ENCODE results near the gene WBP4.
A peak's percentile ranks its signal among the peaks of the same experiment; 100 is the strongest.
"Not testable (repeated sequence)": the region's sequence is repeated elsewhere in the genome, so short reads cannot be mapped to it uniquely, and the experiment has no call there.

The WBP4 gene

GRCh38 chr13:41034881-41035280, 26.4 kb upstream of the WBP4 start:
- peaks cover 4% of the 10 kb centered on the region; the same call in 1 of the 2 replicates for H4K20me1 ChIP-seq (ENCODE audit: insufficient read depth, low read length)
- no peaks in the 10 kb centered on the region for H3K9me3 ChIP-seq (ENCODE audit: insufficient read depth, low read length, severe bottlenecking)
- no peak overlapping the region for H2AFZ ChIP-seq (ENCODE audit: low read depth, low read length)
- H3K4me3 ChIP-seq (ENCODE audit: low read depth in 1 of 2, low read length in 2 of 2): no peak overlapping the region
- H3K27ac ChIP-seq (ENCODE audit: low read length): no peak overlapping the region
- H3K79me2 ChIP-seq (ENCODE audit: insufficient read depth, low read length): peaks cover 94% of the 10 kb centered on the region
- H3K4me2 ChIP-seq (ENCODE audit: insufficient read depth, low read length): no peak overlapping the region
- no peaks in the 10 kb centered on the region for H3K27me3 ChIP-seq (ENCODE audit: insufficient read depth, low read length, poor library complexity)
- DNase-seq (no peak), ATAC-seq (ENCODE audit: insufficient read depth, low read depth) (no peak)
- H3K36me3 ChIP-seq (ENCODE audit: insufficient read depth, low read length): no peaks in the 10 kb centered on the region
- TF ChIP-seq, protein P1, sequence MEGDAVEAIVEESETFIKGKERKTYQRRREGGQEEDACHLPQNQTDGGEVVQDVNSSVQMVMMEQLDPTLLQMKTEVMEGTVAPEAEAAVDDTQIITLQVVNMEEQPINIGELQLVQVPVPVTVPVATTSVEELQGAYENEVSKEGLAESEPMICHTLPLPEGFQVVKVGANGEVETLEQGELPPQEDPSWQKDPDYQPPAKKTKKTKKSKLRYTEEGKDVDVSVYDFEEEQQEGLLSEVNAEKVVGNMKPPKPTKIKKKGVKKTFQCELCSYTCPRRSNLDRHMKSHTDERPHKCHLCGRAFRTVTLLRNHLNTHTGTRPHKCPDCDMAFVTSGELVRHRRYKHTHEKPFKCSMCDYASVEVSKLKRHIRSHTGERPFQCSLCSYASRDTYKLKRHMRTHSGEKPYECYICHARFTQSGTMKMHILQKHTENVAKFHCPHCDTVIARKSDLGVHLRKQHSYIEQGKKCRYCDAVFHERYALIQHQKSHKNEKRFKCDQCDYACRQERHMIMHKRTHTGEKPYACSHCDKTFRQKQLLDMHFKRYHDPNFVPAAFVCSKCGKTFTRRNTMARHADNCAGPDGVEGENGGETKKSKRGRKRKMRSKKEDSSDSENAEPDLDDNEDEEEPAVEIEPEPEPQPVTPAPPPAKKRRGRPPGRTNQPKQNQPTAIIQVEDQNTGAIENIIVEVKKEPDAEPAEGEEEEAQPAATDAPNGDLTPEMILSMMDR (IDR thresholded peaks at IDR 0.05; ENCODE audit: borderline replicate concordance, extremely low read depth, low read length, poor library complexity, severe bottlenecking): no peak
- TF ChIP-seq EZH2 (IDR thresholded peaks at IDR 0.05; ENCODE audit: borderline replicate concordance, low read depth, low read length, severe bottlenecking): no peak
- no peak overlapping the region for H3K9ac ChIP-seq (ENCODE audit: low read depth, low read length)
- H3K4me1 ChIP-seq (ENCODE audit: insufficient read depth, low read length): 0 out of 2 replicates have a peak, but pooled peaks cover 3% of the 10 kb centered on the region

- not testable (repeated sequence) for H3K27me3 ChIP-seq (ENCODE audit: insufficient read depth, low read length, poor library complexity); H3K4me2 ChIP-seq (ENCODE audit: insufficient read depth, low read length); H3K4me3 ChIP-seq (ENCODE audit: low read depth in 1 of 2, low read length in 2 of 2); H2AFZ ChIP-seq (ENCODE audit: low read depth, low read length); H3K4me1 ChIP-seq (ENCODE audit: insufficient read depth, low read length); DNase-seq; H3K9ac ChIP-seq (ENCODE audit: low read depth, low read length); H3K27ac ChIP-seq (ENCODE audit: low read length); H3K9me3 ChIP-seq (ENCODE audit: insufficient read depth, low read length, severe bottlenecking); H4K20me1 ChIP-seq (ENCODE audit: insufficient read depth, low read length); H3K36me3 ChIP-seq (ENCODE audit: insufficient read depth, low read length); ATAC-seq (ENCODE audit: insufficient read depth, low read depth)
- H3K79me2 ChIP-seq (ENCODE audit: insufficient read depth, low read length): peaks cover 94% of the 10 kb centered on the region
Observed at GRCh38 chr13:41036557-41036956, 24.8 kb upstream of the WBP4 start.

DNA sequence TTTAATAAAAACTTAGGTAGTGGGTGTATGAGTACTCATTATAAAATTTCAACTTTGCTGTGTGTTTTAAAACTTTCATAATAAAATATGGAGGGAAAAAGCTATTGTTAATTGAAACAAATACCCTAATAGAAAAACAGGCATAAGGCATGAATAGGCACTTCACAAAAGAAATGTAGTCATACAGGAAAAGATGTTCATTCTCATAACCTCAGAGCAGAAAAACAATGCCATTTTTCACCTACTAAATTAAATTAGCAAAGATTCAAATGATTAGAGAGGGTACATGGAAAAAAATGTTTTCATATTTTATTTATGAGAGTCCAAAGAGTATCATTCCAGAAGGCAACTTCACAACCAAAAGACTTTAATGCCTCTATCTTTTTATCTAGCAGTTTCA, 21.6 kb upstream of the WBP4 start:
- no peak for ATAC-seq (ENCODE audit: insufficient read depth, low read depth)
- TF ChIP-seq EZH2 (IDR thresholded peaks at IDR 0.05; ENCODE audit: borderline replicate concordance, low read depth, low read length, severe bottlenecking): no peak
- TF ChIP-seq, protein P1 (IDR thresholded peaks at IDR 0.05; ENCODE audit: borderline replicate concordance, extremely low read depth, low read length, poor library complexity, severe bottlenecking): no peak
- DNase-seq: no peak
- H3K4me3 ChIP-seq (ENCODE audit: low read depth in 1 of 2, low read length in 2 of 2): no peak overlapping the region
- H3K9ac ChIP-seq (ENCODE audit: low read depth, low read length): no peak overlapping the region
- H3K27ac ChIP-seq (ENCODE audit: low read length): no peak overlapping the region
- peaks cover 82% of the 10 kb centered on the region for H3K79me2 ChIP-seq (ENCODE audit: insufficient read depth, low read length)
- no peaks in the 10 kb centered on the region for H3K27me3 ChIP-seq (ENCODE audit: insufficient read depth, low read length, poor library complexity)
- peaks cover 6% of the 10 kb centered on the region; the same call in 1 of the 2 replicates for H3K4me1 ChIP-seq (ENCODE audit: insufficient read depth, low read length)
- no peaks in the 10 kb centered on the region for H3K9me3 ChIP-seq (ENCODE audit: insufficient read depth, low read length, severe bottlenecking)
- no peak overlapping the region for H2AFZ ChIP-seq (ENCODE audit: low read depth, low read length)
- H3K4me2 ChIP-seq (ENCODE audit: insufficient read depth, low read length): no peak overlapping the region
- peaks cover 7% of the 10 kb centered on the region; the same call in 1 of the 2 replicates for H4K20me1 ChIP-seq (ENCODE audit: insufficient read depth, low read length)
- H3K36me3 ChIP-seq (ENCODE audit: insufficient read depth, low read length): no peaks in the 10 kb centered on the region

DNA sequence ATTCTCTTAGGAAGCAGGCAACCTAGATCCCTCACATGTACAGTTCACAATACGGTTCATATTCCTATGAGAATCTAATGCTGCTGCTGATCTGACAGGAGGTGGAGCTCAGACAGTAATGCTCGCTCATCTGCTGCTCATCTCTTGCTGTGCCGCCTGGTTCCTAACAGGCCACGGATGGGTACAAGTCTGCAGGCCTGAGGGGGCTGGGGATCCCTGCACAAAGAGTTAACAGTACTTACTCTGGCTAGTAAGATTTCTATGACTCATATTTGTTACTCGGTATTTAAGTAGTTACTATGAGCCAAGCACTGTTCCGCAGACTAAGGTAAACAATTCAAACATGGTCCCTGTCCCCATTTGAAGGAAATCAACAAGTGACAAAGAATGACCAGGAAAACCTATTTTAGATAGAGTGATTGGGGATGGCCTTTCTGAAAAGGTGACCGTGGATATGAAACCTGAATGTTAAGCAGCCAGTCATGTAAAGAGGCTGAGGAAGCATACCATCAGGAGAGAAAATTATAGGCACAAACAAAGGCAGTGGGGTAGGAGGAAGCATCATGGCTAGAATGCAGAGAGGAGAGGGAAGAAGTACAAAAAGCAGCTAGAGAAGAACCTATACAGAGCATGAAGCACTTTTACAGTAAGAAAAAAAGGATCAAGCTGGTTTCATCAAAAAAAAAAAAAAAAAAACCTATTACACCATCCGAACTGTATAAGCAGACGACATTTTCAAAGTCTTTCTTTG, 20.6 kb upstream of the WBP4 start:
- DNase-seq (no peak), ATAC-seq (ENCODE audit: insufficient read depth, low read depth) (no peak)
- Histone ChIP-seq H3K4me2 (ENCODE audit: insufficient read depth, low read length) (no peak overlapping the region), H3K9ac (ENCODE audit: low read depth, low read length) (no peak overlapping the region), H3K27me3 (ENCODE audit: insufficient read depth, low read length, poor library complexity) (no peaks in the 10 kb centered on the region), H2AFZ (ENCODE audit: low read depth, low read length) (no peak overlapping the region), H3K4me1 (ENCODE audit: insufficient read depth, low read length) (peaks cover 3% of the 10 kb centered on the region; the same call in 1 of the 2 replicates), H3K9me3 (ENCODE audit: insufficient read depth, low read length, severe bottlenecking) (no peaks in the 10 kb centered on the region), H3K27ac (ENCODE audit: low read length) (0 out of 2 replicates have a peak overlapping the region, but pooled peaks have one; percentile 11), H4K20me1 (ENCODE audit: insufficient read depth, low read length) (peaks cover 5% of the 10 kb centered on the region; the same call in 1 of the 2 replicates), H3K79me2 (ENCODE audit: insufficient read depth, low read length) (peaks cover 76% of the 10 kb centered on the region), H3K4me3 (ENCODE audit: low read depth in 1 of 2, low read length in 2 of 2) (no peak overlapping the region), H3K36me3 (ENCODE audit: insufficient read depth, low read length) (no peaks in the 10 kb centered on the region)
- no peak for TF ChIP-seq EZH2 (IDR thresholded peaks at IDR 0.05; ENCODE audit: borderline replicate concordance, low read depth, low read length, severe bottlenecking)
- TF ChIP-seq, protein P1 (IDR thresholded peaks at IDR 0.05; ENCODE audit: borderline replicate concordance, extremely low read depth, low read length, poor library complexity, severe bottlenecking): no peak

DNA sequence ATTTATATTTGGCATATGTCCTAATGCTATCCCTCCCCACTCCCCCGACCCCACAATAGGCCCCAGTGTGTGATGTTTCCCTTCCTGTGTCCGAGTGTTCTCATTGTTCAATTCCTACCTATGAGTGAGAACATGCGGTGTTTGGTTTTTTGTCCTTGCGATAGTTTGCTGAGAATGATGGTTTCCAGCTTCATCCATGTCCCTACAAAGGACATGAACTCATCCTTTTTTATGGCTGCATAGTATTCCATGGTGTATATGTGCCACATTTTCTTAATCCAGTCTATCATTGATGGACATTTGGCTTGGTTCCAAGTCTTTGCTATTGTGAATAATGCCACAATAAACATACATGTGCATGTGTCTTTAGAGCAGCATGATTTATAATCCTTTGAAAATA, 18.9 kb upstream of the WBP4 start:
- H3K4me2 ChIP-seq (ENCODE audit: insufficient read depth, low read length); DNase-seq; H3K27ac ChIP-seq (ENCODE audit: low read length); H3K4me1 ChIP-seq (ENCODE audit: insufficient read depth, low read length); H4K20me1 ChIP-seq (ENCODE audit: insufficient read depth, low read length); H3K9me3 ChIP-seq (ENCODE audit: insufficient read depth, low read length, severe bottlenecking); H2AFZ ChIP-seq (ENCODE audit: low read depth, low read length); H3K36me3 ChIP-seq (ENCODE audit: insufficient read depth, low read length); H3K9ac ChIP-seq (ENCODE audit: low read depth, low read length); H3K27me3 ChIP-seq (ENCODE audit: insufficient read depth, low read length, poor library complexity); H3K4me3 ChIP-seq (ENCODE audit: low read depth in 1 of 2, low read length in 2 of 2); ATAC-seq (ENCODE audit: insufficient read depth, low read depth): not testable (repeated sequence)
- H3K79me2 ChIP-seq (ENCODE audit: insufficient read depth, low read length): peaks cover 68% of the 10 kb centered on the region

All from DND-41 (cell line).